Activated B cell treated with CpG ODN at 0.5 μM for 24 hours (primary cell): Measurements from ENCODE around the gene PI4K2A. TPM values are rescaled to one million over a fixed set of nuclear protein-coding genes. Genes with fewer than 3 reads are reported as not detected.

Experiments used
- ATAC-seq: fragments of 200-7000 bp; cut with Tn5 transposase; one replicate; pipeline ENCODE4 v1.10.0; 2021; ENCODE audit warnings: low read depth, mild to moderate bottlenecking, moderate library complexity
- CTCF ChIA-PET: fragments of 350-600 bp; sonication (Branson Sonifier 250); formaldehyde crosslinking; loops from one replicate; lab custom pipeline; 2021; ENCODE audit warnings: antibody characterized with exemption; lab: Charles Lee
- POLR2A ChIA-PET: fragments of 350-600 bp; sonication (Branson Sonifier 250); formaldehyde crosslinking; loops from one replicate; lab custom pipeline; 2021; ENCODE audit warnings: antibody characterized with exemption; lab: Charles Lee
- DNase-seq: peaks from one replicate; pipeline ENCODE4 v3.0.0; 2022
- H3K27ac Mint-ChIP-seq: one replicate; pipeline ENCODE4 v1.8.0; 2020; ENCODE audit warnings: mixed read lengths
- H3K27me3 Mint-ChIP-seq: one replicate; pipeline ENCODE4 v1.8.0; 2021; ENCODE audit warnings: mixed read lengths
- H3K36me3 Mint-ChIP-seq: one replicate; pipeline ENCODE4 v1.8.0; 2021; ENCODE audit warnings: low read depth, mixed read lengths
- H3K4me1 Mint-ChIP-seq: one replicate; pipeline ENCODE4 v1.8.0; 2021; ENCODE audit warnings: mixed read lengths
- H3K4me3 Mint-ChIP-seq: one replicate; pipeline ENCODE4 v1.8.0; 2020; ENCODE audit warnings: mild to moderate bottlenecking, mixed read lengths
- H3K9me3 Mint-ChIP-seq: one replicate; pipeline ENCODE4 v1.8.0; 2020; ENCODE audit warnings: mixed read lengths
- intact Hi-C: fragments of 100-400 bp; cut with micrococcal nuclease; formaldehyde crosslinking; loops from one replicate; pipeline ENCODE4 v1.15.1; 2024
- total RNA-seq: library from RNA; stranded (reverse); gene quantifications from 2 replicates; pipeline ENCODE4 v1.2.3, GENCODE V29; 2022
- TF ChIP-seq, protein P1 (sequence below): fragments of 200-600 bp; IDR thresholded peaks from one replicate; pipeline ENCODE4 v1.8.0; 2022; ENCODE audit warnings: antibody characterized with exemption, mild to moderate bottlenecking

The PI4K2A gene
- total RNA-seq, 1 donor from 2014 or later = 15.0 TPM

DNA sequence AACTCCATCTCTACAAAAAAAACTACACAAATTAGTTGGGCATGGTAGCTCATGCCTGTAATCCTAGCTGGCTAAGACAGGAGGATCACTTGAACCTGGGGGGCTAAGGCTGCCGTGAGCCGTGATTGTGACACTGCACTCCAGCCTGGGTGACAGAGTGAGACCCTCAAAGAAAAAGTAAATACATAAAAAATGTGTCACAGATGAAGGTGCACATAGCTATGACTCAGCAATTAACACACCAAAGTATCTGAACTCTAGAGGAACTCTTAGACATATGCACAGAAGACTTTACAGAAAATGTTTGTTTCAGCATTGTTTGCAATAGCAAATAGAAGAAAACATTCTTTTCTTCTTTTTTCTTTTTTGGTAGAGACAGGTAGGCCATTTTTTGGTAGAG is 42.7 kb upstream of the PI4K2A start:
- intact Hi-C loops = no loop called here
- TF ChIP-seq, protein P1, sequence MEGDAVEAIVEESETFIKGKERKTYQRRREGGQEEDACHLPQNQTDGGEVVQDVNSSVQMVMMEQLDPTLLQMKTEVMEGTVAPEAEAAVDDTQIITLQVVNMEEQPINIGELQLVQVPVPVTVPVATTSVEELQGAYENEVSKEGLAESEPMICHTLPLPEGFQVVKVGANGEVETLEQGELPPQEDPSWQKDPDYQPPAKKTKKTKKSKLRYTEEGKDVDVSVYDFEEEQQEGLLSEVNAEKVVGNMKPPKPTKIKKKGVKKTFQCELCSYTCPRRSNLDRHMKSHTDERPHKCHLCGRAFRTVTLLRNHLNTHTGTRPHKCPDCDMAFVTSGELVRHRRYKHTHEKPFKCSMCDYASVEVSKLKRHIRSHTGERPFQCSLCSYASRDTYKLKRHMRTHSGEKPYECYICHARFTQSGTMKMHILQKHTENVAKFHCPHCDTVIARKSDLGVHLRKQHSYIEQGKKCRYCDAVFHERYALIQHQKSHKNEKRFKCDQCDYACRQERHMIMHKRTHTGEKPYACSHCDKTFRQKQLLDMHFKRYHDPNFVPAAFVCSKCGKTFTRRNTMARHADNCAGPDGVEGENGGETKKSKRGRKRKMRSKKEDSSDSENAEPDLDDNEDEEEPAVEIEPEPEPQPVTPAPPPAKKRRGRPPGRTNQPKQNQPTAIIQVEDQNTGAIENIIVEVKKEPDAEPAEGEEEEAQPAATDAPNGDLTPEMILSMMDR = no peak
- H3K27me3 Mint-ChIP-seq = no peaks in the 10 kb centered on the region
- H3K9me3 Mint-ChIP-seq = no peaks in the 10 kb centered on the region
- no peak overlapping the region for H3K4me3 Mint-ChIP-seq
- ATAC-seq = no peak
- H3K27ac Mint-ChIP-seq = no peak overlapping the region
- ChIA-PET POLR2A (no interaction called here), CTCF (no interaction called here)
- no peaks in the 10 kb centered on the region for H3K36me3 Mint-ChIP-seq
- H3K4me1 Mint-ChIP-seq = no peaks in the 10 kb centered on the region
- no peak for DNase-seq

- H3K27ac Mint-ChIP-seq = no peak overlapping the region
- TF ChIP-seq, protein P1 = no peak
- H3K4me1 Mint-ChIP-seq = no peaks in the 10 kb centered on the region
- H3K9me3 Mint-ChIP-seq = no peaks in the 10 kb centered on the region
- no peak overlapping the region for H3K4me3 Mint-ChIP-seq
- intact Hi-C loops = no loop called here
- no peaks in the 10 kb centered on the region for H3K36me3 Mint-ChIP-seq
- H3K27me3 Mint-ChIP-seq = no peaks in the 10 kb centered on the region
- ATAC-seq = no peak
- CTCF ChIA-PET = no interaction called here
- POLR2A ChIA-PET = no interaction called here
- no peak for DNase-seq
These were observed 41.8 kb upstream of the PI4K2A start for GRCh38 chr10:97598407-97599271.

DNA sequence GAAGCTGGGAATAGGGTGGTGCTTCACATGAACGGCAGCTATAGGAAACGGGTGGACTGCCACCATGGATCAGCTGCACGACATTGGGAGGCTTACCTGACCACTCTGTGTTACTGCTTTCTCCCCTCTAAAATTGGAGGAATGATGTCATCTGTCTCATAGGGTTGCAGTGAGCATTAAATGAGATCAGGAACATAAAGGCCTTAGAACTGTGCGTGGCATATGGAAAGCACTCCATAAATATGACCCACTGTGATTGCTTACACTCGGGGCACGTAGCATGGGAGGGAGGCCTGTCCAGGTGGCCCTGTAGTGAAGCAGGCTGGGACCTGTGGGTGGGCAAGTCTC is 41.2 kb upstream of the PI4K2A start:
- Mint-ChIP-seq H3K27ac (no peak overlapping the region), H3K9me3 (no peaks in the 10 kb centered on the region), H3K36me3 (no peaks in the 10 kb centered on the region), H3K4me1 (no peaks in the 10 kb centered on the region), H3K4me3 (no peak overlapping the region), H3K27me3 (no peaks in the 10 kb centered on the region)
- DNase-seq (no peak), ATAC-seq (no peak)
- CTCF ChIA-PET = no interaction called here
- intact Hi-C loops = no loop called here
- TF ChIP-seq, protein P1 = no peak
- POLR2A ChIA-PET = no interaction called here

- Mint-ChIP-seq H3K27me3 (peaks cover under 1% of the 10 kb centered on the region), H3K4me1 (no peaks in the 10 kb centered on the region), H3K9me3 (no peaks in the 10 kb centered on the region), H3K36me3 (no peaks in the 10 kb centered on the region), H3K4me3 (no peak overlapping the region), H3K27ac (no peak overlapping the region)
- TF ChIP-seq, protein P1 = no peak
- no peak for ATAC-seq
- intact Hi-C loops = no loop called here
- no peak for DNase-seq
- ChIA-PET CTCF (no interaction called here), POLR2A (no interaction called here)
These were observed 39.9 kb upstream of the PI4K2A start for GRCh38 chr10:97600616-97601015.

GRCh38 chr10:97601268-97602215 is 38.9 kb upstream of the PI4K2A start:
- Mint-ChIP-seq H3K27me3 (peaks cover 2% of the 10 kb centered on the region), H3K4me1 (no peaks in the 10 kb centered on the region), H3K27ac (no peak overlapping the region), H3K36me3 (no peaks in the 10 kb centered on the region), H3K9me3 (no peaks in the 10 kb centered on the region), H3K4me3 (no peak overlapping the region)
- POLR2A ChIA-PET = no interaction called here
- intact Hi-C loops = no loop called here
- ATAC-seq = no peak
- CTCF ChIA-PET = no interaction called here
- DNase-seq = no peak
- TF ChIP-seq, protein P1 = no peak
